Measurements from ENCODE around the gene ROR1.

- TF ChIP-seq EZH2 (optimal IDR thresholded peaks at IDR 0.05; ENCODE audit: low read depth, low read length): no peak
- TF ChIP-seq CTCF (IDR thresholded peaks at IDR 0.05; ENCODE audit: low read length): no peak
- no peak for TF ChIP-seq EZH2phosphoT487 (IDR thresholded peaks at IDR 0.05; ENCODE audit: low read length)
These were observed 299.9 kb downstream of the ROR1 start for GRCh38 chr1:64073705-64074104.
